Activated effector memory CD4-positive, alpha-beta T cell treated with anti-CD3 and anti-CD28 coated beads, Interleukin-2, amount 50 U/mL, for 16 hours (primary cell): ENCODE measurements around the gene USP33.
"Not testable (repeated sequence)": the region's sequence is repeated elsewhere in the genome, so short reads cannot be mapped to it uniquely, and the experiment has no call there.

Source experiments
- DNase-seq: peaks from one replicate; pipeline ENCODE4 v3.0.0-alpha.2; 2020

USP33 gene

GRCh38 chr1:77668924-77669449 is 90.7 kb downstream of the USP33 start:
- DNase-seq: no peak

DNA sequence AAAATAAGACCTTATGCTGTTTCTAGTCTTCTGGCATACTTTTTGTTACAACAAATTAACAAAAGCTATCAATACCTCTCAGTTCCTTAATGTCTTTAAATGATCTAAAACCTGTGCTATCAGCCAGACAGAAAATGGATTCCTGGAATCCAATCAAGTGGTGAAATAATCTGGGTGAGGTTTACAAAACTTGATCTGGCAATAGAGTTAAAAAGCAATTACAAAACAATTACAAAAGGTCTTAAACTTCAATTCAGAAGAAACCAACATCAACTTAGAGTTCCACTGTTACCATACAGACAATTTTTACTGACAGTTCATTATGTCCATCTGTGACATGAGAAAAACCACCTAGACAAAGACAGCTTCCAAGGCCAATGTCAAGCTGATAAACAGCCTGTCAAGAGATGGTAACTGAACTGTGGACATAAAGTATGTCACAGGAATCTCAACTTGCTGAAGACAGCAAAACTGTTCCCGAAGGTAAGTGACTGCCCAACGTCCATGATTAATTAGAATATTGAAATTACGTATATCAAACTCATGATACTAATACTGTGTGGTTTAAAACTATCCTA is 94.6 kb downstream of the USP33 start:
- DNase-seq: no peak

- DNase-seq: no peak
These were observed 98.0 kb downstream of the USP33 start for GRCh38 chr1:77661696-77662095.

DNA sequence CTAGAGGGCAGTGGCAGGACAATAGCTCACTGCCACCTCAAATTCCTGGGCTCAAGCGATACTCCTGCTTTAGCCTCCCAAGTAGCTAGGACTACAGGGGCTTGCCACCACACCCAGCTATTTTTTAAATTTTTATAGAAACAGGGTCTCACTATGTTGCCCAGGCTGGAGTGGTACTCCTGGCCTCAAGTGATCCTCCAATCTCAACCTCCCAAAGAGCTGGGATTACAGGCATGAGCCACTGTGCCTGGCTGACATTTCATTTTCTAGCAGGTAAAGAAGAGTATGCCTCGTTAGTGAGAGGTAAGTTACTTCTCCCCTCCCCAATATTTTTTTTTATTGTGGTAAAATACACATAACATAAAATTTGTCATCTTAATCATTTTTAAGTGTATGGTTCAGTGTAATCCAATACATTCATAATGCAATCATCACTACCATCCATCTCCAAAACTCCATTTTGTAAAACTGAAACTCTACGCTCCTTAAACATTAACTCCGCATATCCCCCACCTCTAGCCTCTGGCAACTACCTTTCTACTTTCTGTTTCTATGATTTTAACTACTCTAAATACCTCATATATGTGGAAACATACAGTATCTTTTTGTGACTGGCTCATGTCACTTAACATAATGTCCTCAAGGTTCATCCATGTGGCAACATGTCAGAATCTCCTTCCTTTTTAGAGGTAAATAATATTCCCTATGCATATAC is 99.6 kb downstream of the USP33 start:
- DNase-seq: no peak

GRCh38 chr1:77658271-77658670 is 101.4 kb downstream of the USP33 start:
- no peak for DNase-seq

GRCh38 chr1:77655431-77655974 is 104.1 kb downstream of the USP33 start:
- no peak for DNase-seq

DNA sequence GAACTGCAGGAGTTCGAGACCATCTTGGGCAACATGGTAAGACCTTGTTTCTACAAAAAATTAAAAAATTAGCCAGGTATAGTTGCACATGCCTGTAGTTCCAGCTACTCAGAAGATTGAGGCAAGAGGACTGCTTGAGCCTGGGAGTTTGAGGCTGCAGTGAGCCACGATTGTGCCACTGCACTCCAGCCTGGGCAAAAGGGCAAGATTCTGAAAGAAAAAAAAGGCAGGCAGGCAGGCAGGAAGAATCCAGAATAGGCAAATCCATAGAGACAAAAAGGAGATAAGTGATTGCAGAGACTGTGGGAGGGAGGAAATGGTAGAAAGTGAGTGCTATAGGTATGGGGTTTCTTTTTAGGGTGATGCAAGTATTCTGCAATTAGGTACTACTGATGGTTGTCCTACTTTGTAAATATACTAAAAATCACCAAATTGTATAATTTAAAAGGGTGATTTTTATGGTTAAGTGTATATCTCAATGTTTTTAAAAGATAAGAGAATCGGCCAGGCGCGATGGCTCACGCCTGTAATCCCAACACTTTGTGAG is 106.6 kb downstream of the USP33 start:
- DNase-seq: no peak

- DNase-seq: no peak
These were observed 107.4 kb downstream of the USP33 start for GRCh38 chr1:77652268-77652667.

GRCh38 chr1:77649127-77649526 is 110.5 kb downstream of the USP33 start:
- DNase-seq: no peak

- DNase-seq: not testable (repeated sequence)
These were observed 113.4 kb downstream of the USP33 start for GRCh38 chr1:77646224-77646623.
